Activated CD4-positive, alpha-beta T cell treated with anti-CD3 and anti-CD28 coated beads for 48 hours (primary cell): ENCODE measurements around the gene CST9.
"Not testable (repeated sequence)": the region's sequence is repeated elsewhere in the genome, so short reads cannot be mapped to it uniquely, and the experiment has no call there.

Source experiments
- DNase-seq: peaks from one replicate; pipeline ENCODE4 v3.0.0-alpha.2; 2020

Gene CST9

GRCh38 chr20:23636908-23637281 is 31.2 kb upstream of the CST9 start:
- no peak for DNase-seq

GRCh38 chr20:23636182-23636907 is 30.6 kb upstream of the CST9 start:
- no peak for DNase-seq

DNA sequence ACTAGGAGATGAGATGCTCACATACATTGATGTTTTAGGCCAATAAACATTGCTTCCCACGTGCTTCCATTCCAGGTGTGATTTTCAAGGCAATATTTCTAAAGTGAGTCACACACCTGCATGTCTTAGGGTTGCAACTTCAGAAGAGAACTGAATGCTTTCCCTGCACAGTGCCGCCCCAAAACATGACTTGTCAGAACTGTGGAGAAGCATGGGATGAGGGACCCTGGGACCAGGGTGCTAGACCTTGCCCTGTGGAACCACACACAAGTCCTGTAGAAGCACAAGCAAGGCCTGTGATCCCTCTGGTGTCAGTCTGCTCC is 30.0 kb upstream of the CST9 start:
- DNase-seq: not testable (repeated sequence)

- no peak for DNase-seq
Observed at GRCh38 chr20:23634985-23635767, 29.5 kb upstream of the CST9 start.

DNA sequence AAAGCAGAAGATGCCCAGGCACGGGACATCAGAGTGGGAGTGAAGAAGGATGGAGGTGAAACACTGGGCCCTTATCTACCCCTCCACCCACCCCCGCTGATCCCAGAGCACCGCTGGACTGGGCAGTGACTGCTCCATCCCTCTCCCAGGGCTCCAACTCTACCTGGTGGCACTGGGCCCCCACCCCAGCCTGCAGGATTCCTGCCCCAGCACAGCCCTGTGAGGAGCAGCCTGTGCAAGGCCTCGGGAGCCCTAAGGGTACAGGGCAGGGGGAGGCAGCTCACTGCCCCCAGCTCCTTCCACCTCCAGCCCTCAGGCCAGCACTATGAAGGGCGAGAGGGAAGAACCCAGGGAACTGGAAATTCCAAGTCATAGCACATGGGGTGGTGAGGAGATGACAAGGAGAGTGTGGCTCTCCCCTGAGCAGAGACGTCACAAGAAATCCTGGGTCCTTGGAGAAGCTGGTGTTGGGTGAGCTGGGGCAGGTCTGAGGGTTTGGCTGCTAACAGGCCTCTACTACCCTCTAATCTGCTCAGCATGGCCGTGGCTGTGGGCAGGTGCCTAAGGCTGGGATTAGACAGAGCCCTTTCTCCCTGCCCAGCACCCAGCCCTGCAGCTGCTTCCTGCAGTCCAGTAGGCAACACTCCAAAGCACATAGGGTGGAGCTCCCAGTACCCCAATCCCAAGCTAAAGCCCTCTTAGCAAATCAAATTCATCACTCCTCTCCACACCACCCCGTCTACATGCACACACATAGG is 28.5 kb upstream of the CST9 start:
- DNase-seq: no peak

DNA sequence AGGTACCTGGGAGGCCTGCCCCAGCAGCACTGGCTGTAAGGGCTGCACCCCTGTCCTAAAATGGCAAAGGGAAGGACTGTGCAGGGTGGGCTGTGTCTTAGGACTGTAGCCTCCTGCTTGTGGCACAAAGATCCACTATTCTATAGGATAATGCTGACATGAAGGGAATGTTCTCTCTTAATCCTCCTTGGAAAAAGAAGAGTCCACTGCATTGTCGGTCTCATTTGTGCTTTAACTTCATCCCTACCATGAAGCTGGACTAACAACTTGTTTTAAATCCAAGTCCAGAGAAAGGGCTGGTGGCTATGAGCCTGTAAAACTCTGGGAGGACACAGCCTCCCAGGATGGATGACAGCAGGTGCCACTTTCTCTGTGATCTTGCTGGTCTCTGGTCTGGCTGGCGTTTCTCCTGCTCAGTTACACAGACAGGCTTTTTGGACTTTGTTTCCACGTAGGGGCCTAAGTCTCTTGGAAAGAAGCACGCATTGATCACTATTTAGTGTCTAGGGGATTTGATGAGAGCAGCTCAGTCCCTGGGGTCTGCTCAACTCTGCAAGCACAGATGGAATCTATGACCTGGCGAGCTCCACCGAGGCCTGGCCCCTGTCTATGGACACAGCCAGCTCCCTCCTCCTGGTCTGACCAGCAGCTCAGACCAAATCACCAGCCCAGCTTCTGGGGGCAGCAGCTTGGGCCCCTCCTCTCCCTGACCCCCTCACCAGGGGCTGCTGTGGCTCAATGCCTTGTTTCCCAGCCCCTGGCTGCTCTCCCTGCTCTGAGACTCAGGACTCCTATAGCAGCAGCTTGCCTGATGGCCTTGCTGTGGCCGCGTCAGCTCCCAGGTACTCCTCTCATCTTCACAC is 27.2 kb upstream of the CST9 start:
- DNase-seq: no peak

GRCh38 chr20:23631981-23632710 is 26.4 kb upstream of the CST9 start:
- no peak for DNase-seq

DNA sequence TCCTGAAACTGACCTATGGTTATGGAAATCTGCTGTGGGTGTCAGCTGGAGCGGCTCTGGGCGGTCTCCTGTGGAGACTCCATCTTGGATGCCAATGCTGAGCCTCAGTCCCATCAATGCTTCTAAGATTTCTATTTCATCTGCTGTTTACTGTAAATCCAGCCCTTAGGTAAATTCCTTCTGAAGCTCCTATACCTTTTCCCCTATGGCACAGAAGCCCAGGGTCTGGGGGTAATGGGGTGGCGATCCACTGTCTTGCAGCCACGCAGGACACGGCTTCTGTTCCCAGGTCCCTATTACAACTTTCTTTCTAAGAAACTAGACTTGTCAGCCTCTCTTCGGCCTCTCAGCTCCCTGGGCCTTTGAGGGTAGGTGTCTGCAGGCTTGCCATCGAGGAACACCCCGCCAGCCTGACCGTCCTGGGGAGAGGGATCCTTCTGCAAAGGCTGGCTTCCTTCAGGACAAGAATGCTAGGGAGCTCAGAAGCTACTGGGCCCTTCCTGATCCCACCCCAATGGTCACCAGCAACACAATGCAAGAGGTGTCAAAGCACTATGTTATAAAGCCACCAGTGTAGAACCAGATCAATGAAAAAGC is 25.6 kb upstream of the CST9 start:
- no peak for DNase-seq

GRCh38 chr20:23630392-23630849 is 24.7 kb upstream of the CST9 start:
- DNase-seq: no peak

- no peak for DNase-seq
Observed at GRCh38 chr20:23629542-23630391, 24.1 kb upstream of the CST9 start.

DNA sequence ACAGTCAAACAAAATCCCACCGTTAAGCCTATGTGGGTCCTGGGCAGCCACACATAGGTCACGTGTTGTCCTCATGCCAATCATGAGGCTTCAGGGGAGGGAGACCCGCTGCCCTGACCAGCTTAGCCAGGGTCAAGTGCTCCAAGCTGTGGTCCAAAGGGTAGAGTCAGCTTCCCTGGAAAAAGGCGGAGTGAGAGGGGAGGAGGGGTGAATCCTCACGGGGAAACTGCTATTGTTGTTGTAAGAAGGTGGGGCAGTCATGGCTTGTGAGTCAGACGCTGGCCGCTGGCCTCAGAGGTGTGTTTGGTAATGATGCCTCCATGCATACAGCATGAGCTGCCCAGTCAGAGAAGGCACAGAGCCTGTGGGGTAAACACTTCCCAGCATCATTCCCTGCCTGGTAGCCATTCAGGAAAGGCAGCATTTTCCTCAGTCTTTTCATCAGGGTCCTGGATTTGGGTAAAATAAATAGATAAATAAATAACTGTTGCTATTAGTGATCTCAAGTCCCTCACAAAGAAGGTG is 23.4 kb upstream of the CST9 start:
- DNase-seq: no peak

GRCh38 chr20:23628402-23629016 is 22.8 kb upstream of the CST9 start:
- no peak for DNase-seq

GRCh38 chr20:23627501-23627900 is 21.8 kb upstream of the CST9 start:
- no peak for DNase-seq

DNA sequence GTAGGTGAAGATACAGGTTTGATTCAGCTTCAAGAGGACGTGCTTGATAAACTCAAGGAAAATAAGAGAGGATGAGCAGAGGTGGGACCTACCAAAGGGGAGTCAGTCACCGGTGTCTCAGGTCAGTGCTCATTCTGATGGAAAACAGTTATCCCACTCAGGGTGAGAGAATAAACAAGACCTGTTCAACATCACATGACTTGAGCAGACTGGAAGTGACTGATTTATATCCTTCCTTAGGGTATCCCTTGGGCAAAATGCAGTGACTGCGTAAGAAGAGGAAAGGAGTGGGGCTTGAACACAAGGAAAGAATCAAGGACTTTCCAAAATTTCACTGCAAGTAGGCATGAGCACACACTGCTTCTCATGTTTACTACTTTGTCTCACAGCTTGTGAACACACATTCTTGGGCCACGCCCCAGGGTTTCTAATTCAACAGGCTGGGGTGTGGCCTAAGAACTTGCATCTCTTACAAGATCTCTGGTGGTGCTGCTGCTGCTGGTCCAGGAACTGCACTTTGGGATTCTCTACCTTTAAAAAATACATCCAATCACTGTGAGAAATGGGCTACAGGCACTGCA is 20.4 kb upstream of the CST9 start:
- DNase-seq: no peak

DNA sequence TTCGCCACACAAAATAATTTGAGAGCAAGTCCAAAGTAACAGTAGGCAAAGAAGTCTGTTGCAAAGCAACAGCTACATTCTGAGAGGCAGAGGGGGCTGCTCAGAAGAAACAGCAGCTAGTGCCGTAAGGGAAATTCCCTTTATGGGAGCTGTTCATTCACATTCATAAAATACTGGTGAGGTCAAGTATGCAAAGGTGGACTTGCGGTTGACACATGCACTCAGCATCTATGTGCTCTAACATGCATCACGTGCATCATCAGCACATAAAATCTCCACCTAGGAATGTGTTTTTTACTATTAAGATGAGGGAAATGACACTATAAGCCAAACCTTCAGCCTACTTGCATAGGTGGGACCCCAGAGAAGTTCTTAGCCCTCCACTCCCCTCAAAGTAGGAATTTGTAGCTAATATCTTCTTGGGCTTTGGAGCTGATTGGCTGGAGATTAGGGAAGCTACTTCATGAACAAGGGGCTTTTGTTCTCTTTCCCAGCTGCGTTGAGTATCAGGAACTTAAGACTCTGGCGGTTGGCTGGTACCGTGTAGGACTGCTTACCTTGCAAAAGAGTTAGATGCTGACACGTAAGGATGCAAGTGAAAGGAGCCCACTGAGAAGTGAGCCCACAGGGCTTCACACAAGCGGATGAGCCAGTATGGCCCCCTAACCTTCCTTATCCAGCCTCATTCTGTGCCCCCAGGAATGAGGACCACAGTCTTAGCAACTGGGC is 19.7 kb upstream of the CST9 start:
- no peak for DNase-seq

DNA sequence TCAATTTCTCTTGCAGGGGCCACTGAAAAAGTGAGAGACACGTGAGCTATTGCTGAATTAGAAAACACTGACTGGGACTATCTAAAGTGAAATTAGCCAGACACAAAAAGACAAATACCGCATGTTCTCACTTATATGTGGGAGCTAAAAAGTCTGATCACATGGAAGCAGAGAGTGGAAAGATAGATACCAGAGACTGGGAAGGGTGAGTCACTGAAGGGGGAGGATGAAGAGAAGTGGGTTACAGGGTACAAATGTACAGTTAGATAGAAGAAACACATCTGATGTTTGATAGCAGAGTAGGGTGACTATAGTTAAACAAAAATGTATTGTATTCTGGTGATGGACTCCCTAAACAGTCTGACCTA is 18.6 kb upstream of the CST9 start:
- DNase-seq: no peak

GRCh38 chr20:23623666-23624323 is 18.1 kb upstream of the CST9 start:
- no peak for DNase-seq

DNA sequence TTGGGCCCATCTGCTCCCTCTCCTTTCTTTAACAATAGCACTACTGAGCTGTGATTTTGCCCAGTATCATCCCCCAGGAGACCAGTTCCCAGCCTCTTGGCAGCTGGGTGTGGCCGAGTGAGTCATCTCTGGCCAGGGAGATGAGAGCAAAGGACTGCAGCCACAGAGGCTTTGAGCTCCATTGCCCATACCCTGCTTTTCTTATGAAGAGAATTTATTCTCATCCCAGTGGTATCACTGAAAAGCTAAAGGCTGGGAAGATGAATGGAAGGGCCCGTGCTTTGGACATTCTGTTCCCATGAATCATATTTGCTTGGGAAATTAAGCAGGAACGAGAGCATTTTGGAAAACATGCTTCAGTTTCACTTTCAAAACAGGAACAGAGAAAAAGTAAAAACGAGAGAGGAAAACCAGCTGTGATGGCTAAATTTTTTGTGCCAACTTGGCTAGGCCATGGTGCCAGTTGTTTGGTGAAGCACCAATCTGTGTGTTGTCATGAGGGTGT is 17.2 kb upstream of the CST9 start:
- DNase-seq: no peak
